HEK293T (cell line): ENCODE measurements around the gene TBC1D10A.

Experiments used
- BHLHE40 ChIP-seq: fragments of 450-650 bp; IDR thresholded peaks from 2 replicates; pipeline ENCODE4 v1.6.1; 2016; ENCODE audit warnings: mild to moderate bottlenecking, moderate library complexity, borderline replicate concordance
- CTBP1 ChIP-seq: fragments of 450-650 bp; IDR thresholded peaks from 2 replicates; pipeline ENCODE4 v1.6.1; 2016; ENCODE audit warnings: borderline replicate concordance
- FOXM1 ChIP-seq: fragments of 450-650 bp; IDR thresholded peaks from 2 replicates; pipeline ENCODE4 v1.6.1; 2017; ENCODE audit warnings: mild to moderate bottlenecking, borderline replicate concordance
- HDGF ChIP-seq: fragments of 450-650 bp; IDR thresholded peaks from 2 replicates; pipeline ENCODE4 v1.6.1; 2017; ENCODE audit warnings: antibody characterized with exemption, borderline replicate concordance
- LEF1 ChIP-seq: fragments of 450-650 bp; IDR thresholded peaks from 2 replicates; pipeline ENCODE4 v1.6.1; 2017; ENCODE audit warnings: mild to moderate bottlenecking, borderline replicate concordance
- NFRKB ChIP-seq: fragments of 450-650 bp; IDR thresholded peaks from 2 replicates; pipeline ENCODE4 v1.6.1; 2016; ENCODE audit warnings: mild to moderate bottlenecking, moderate library complexity
- SP1 ChIP-seq: fragments of 450-650 bp; IDR thresholded peaks from 2 replicates; pipeline ENCODE4 v1.6.1; 2017
- SUZ12 ChIP-seq: fragments of 450-650 bp; IDR thresholded peaks from 2 replicates; pipeline ENCODE4 v1.6.1; 2016; ENCODE audit warnings: mild to moderate bottlenecking
- TARDBP ChIP-seq: fragments of 450-650 bp; IDR thresholded peaks from 2 replicates; pipeline ENCODE4 v1.6.1; 2016
- ZNF384 ChIP-seq: fragments of 450-650 bp; IDR thresholded peaks from 2 replicates; pipeline ENCODE4 v1.6.1; 2016

GRCh38 chr22:30289980-30290313 lies 36.8 kb downstream of the TBC1D10A start:
- TF ChIP-seq BHLHE40, result no peak
- TF ChIP-seq ZNF384, result no peak
- no peak for TF ChIP-seq HDGF
- no peak for TF ChIP-seq SP1
- no peak for TF ChIP-seq LEF1
- TF ChIP-seq FOXM1, result no peak
- no peak for TF ChIP-seq CTBP1
- no peak for TF ChIP-seq TARDBP
- no peak for TF ChIP-seq SUZ12
- TF ChIP-seq NFRKB, result no peak
